CMK (cell line): ENCODE data around the gene GATAD2A.

Experiments used
- DNase-seq: peaks from one replicate; pipeline ENCODE4 v3.0.0-alpha.2; 2010; ENCODE audit warnings: low read depth

GATAD2A gene

GRCh38 chr19:19547674-19548336 is 142.3 kb downstream of the GATAD2A start:
- DNase-seq = no peak

- DNase-seq = no peak
Observed at GRCh38 chr19:19548915-19549759, 143.7 kb downstream of the GATAD2A start.

- DNase-seq = no peak
Observed at GRCh38 chr19:19549804-19550464, 144.5 kb downstream of the GATAD2A start.

- no peak for DNase-seq
Observed at GRCh38 chr19:19550485-19550929, 145.0 kb downstream of the GATAD2A start.

GRCh38 chr19:19550972-19551852 is 145.7 kb downstream of the GATAD2A start:
- no peak for DNase-seq

GRCh38 chr19:19551853-19552192 is 146.3 kb downstream of the GATAD2A start:
- DNase-seq = no peak

GRCh38 chr19:19552798-19553197 is 147.3 kb downstream of the GATAD2A start:
- no peak for DNase-seq

GRCh38 chr19:19553670-19554069 is 148.2 kb downstream of the GATAD2A start:
- no peak for DNase-seq

- DNase-seq = no peak
Observed at GRCh38 chr19:19554074-19555023, 148.9 kb downstream of the GATAD2A start.

GRCh38 chr19:19558055-19558454 is 152.6 kb downstream of the GATAD2A start:
- DNase-seq = no peak
